ENCODE data around the gene HIP1R.
A peak's percentile ranks its signal among the peaks of the same experiment; 100 is the strongest.

HIP1R gene

GRCh38 chr12:122830517-122831214 lies 4.6 kb upstream of the HIP1R start:
- no peak for DNase-seq

GRCh38 chr12:122834104-122834920 lies 945 bp upstream of the HIP1R start:
- no peak for DNase-seq

- no peak for DNase-seq
Observed at GRCh38 chr12:122835750-122836026, 431 bp downstream of the HIP1R start.

- peak; percentile 75 for DNase-seq
Observed at GRCh38 chr12:122836027-122836921, 1.0 kb downstream of the HIP1R start.

GRCh38 chr12:122837306-122838265 lies 2.3 kb downstream of the HIP1R start:
- no peak for DNase-seq

GRCh38 chr12:122838841-122839240 lies 3.6 kb downstream of the HIP1R start:
- no peak for DNase-seq

GRCh38 chr12:122839907-122840554 lies 4.8 kb downstream of the HIP1R start:
- DNase-seq, result no peak

- no peak for DNase-seq
Observed at GRCh38 chr12:122840580-122841513, 5.6 kb downstream of the HIP1R start.

GRCh38 chr12:122841544-122842321 lies 6.5 kb downstream of the HIP1R start:
- DNase-seq, result no peak

GRCh38 chr12:122842505-122843405 lies 7.5 kb downstream of the HIP1R start:
- no peak for DNase-seq

GRCh38 chr12:122843455-122843854 lies 8.2 kb downstream of the HIP1R start:
- no peak for DNase-seq

GRCh38 chr12:122844366-122844971 lies 9.2 kb downstream of the HIP1R start:
- no peak for DNase-seq

GRCh38 chr12:122845041-122845864 lies 10.0 kb downstream of the HIP1R start:
- DNase-seq, result no peak

- no peak for DNase-seq
Observed at GRCh38 chr12:122845865-122846621, 10.8 kb downstream of the HIP1R start.

- no peak for DNase-seq
Observed at GRCh38 chr12:122846622-122847515, 11.6 kb downstream of the HIP1R start.

GRCh38 chr12:122847516-122847836 lies 12.2 kb downstream of the HIP1R start:
- no peak for DNase-seq

Data from activated CD8-positive, alpha-beta memory T cell treated with anti-CD3 and anti-CD28 coated beads for 24 hours (primary cell).